WTC11 (cell line): ENCODE measurements around the gene CD200R1. TPM values are rescaled to one million over a fixed set of nuclear protein-coding genes. Genes with fewer than 3 reads are reported as not detected.

Source experiments
- AFF4 ChIP-seq: sonication (generic); formaldehyde crosslinking; IDR thresholded peaks from 2 replicates; pipeline ENCODE4 v1.8.1; 2023; ENCODE audit warnings: mild to moderate bottlenecking, missing genetic modification reagents, borderline replicate concordance
- CDX4 ChIP-seq: fragments of 250-450 bp; sonication (Bioruptor Pico); IDR thresholded peaks from 2 replicates; pipeline ENCODE4 v1.9.0; 2021; ENCODE audit warnings: moderate library complexity, mild to moderate bottlenecking, inconsistent platforms, borderline replicate concordance
- CREB1 ChIP-seq: sonication (generic); formaldehyde crosslinking; IDR thresholded peaks from 2 replicates; pipeline ENCODE4 v1.8.0; 2023; ENCODE audit warnings: mild to moderate bottlenecking, missing genetic modification reagents
- CTCF ChIP-seq: fragments of 200-600 bp; IDR thresholded peaks from 2 replicates; pipeline ENCODE4 v1.8.0; 2022; ENCODE audit warnings: antibody characterized with exemption
- E2F4 ChIP-seq: sonication (generic); formaldehyde crosslinking; IDR thresholded peaks from 2 replicates; pipeline ENCODE4 v1.8.1; 2022; ENCODE audit warnings: low read depth, mild to moderate bottlenecking, moderate library complexity, missing genetic modification reagents, borderline replicate concordance
- ETV6 ChIP-seq: sonication (generic); formaldehyde crosslinking; IDR thresholded peaks from 2 replicates; pipeline ENCODE4 v1.8.1; 2022; ENCODE audit warnings: mild to moderate bottlenecking, missing genetic modification reagents
- GTF2I ChIP-seq: fragments of 250-450 bp; sonication (Bioruptor Pico); conservative IDR thresholded peaks from 2 replicates; pipeline ENCODE4 v1.4.0; 2021; ENCODE audit warnings: mild to moderate bottlenecking
- MLX ChIP-seq: sonication (generic); formaldehyde crosslinking; IDR thresholded peaks from 2 replicates; pipeline ENCODE4 v1.8.1; 2023; ENCODE audit warnings: mild to moderate bottlenecking, missing genetic modification reagents, moderate library complexity
- NR2C2 ChIP-seq: sonication (generic); formaldehyde crosslinking; IDR thresholded peaks from 2 replicates; pipeline ENCODE4 v1.8.0; 2022; ENCODE audit warnings: mild to moderate bottlenecking, missing genetic modification reagents
- PRRX2 ChIP-seq: fragments of 250-450 bp; sonication (Bioruptor Pico); IDR thresholded peaks from 2 replicates; pipeline ENCODE4 v1.8.0; 2021; ENCODE audit warnings: mild to moderate bottlenecking
- SMAD3 ChIP-seq: sonication (generic); formaldehyde crosslinking; IDR thresholded peaks from 2 replicates; pipeline ENCODE4 v1.8.0; 2022; ENCODE audit warnings: missing genetic modification reagents, mild to moderate bottlenecking, borderline replicate concordance
- SMAD4 ChIP-seq: sonication (generic); formaldehyde crosslinking; IDR thresholded peaks from 2 replicates; pipeline ENCODE4 v1.8.0; 2022; ENCODE audit warnings: mild to moderate bottlenecking, missing genetic modification reagents
- TCF7 ChIP-seq: sonication (generic); formaldehyde crosslinking; IDR thresholded peaks from 2 replicates; pipeline ENCODE4 v1.8.0; 2022; ENCODE audit warnings: mild to moderate bottlenecking, low read depth, missing genetic modification reagents, moderate library complexity
- TEAD4 ChIP-seq: sonication (generic); formaldehyde crosslinking; IDR thresholded peaks from 2 replicates; pipeline ENCODE4 v1.8.0; 2022; ENCODE audit warnings: mild to moderate bottlenecking, missing genetic modification reagents
- ZNF138 ChIP-seq: sonication (generic); formaldehyde crosslinking; conservative IDR thresholded peaks from 2 replicates; pipeline ENCODE4 v1.8.1; 2022; ENCODE audit warnings: mild to moderate bottlenecking, moderate library complexity, missing genetic modification reagents
- ZNF219 ChIP-seq: sonication (generic); formaldehyde crosslinking; IDR thresholded peaks from 2 replicates; pipeline ENCODE4 v1.8.0; 2023; ENCODE audit warnings: missing genetic modification reagents, mild to moderate bottlenecking, borderline replicate concordance
- ZNF232 ChIP-seq: sonication (generic); formaldehyde crosslinking; IDR thresholded peaks from 2 replicates; pipeline ENCODE4 v1.8.0; 2022; ENCODE audit warnings: mild to moderate bottlenecking, missing genetic modification reagents
- ZNF281 ChIP-seq: sonication (generic); formaldehyde crosslinking; IDR thresholded peaks from 2 replicates; pipeline ENCODE4 v1.8.0; 2023; ENCODE audit warnings: mild to moderate bottlenecking, missing genetic modification reagents
- ZNF317 ChIP-seq: sonication (generic); formaldehyde crosslinking; IDR thresholded peaks from 2 replicates; pipeline ENCODE4 v1.8.1; 2023; ENCODE audit warnings: low read depth, mild to moderate bottlenecking, moderate library complexity, missing genetic modification reagents, borderline replicate concordance
- ZNF532 ChIP-seq: fragments of 250-450 bp; sonication (Bioruptor Pico); IDR thresholded peaks from 2 replicates; pipeline ENCODE4 v1.9.0; 2021; ENCODE audit warnings: mild to moderate bottlenecking, borderline replicate concordance
- total RNA-seq: library from RNA; stranded (reverse); gene quantifications from 3 replicates; pipeline ENCODE4 v1.2.3, GENCODE V29; 2021

The CD200R1 gene
- total RNA-seq, 1 experiment from 2014 or later: not detected

GRCh38 chr3:112990672-112991602, 16.0 kb upstream of the CD200R1 start, which contains the start of gene GTPBP8 (continued):
- TF ChIP-seq SMAD3 (no peak), SMAD4 (no peak), ZNF317 (CRISPR knock-in tag) (no peak), MLX (CRISPR knock-in tag) (no peak), ETV6 (CRISPR knock-in tag) (peak; percentile 19; the same call in 1 of the 2 replicates), ZNF232 (CRISPR knock-in tag) (no peak), AFF4 (CRISPR knock-in tag) (peak; percentile 65; the same call in 1 of the 2 replicates), ZNF532 (CRISPR knock-in tag) (no peak), CREB1 (CRISPR knock-in tag) (peak; percentile 77), E2F4 (no peak), PRRX2 (CRISPR knock-in tag) (0 out of 2 replicates have a peak, but pooled peaks have one; percentile 32), CDX4 (CRISPR knock-in tag) (no peak), TCF7 (no peak), CTCF (no peak), ZNF281 (CRISPR knock-in tag) (no peak), TEAD4 (CRISPR knock-in tag) (no peak), ZNF219 (no peak), GTF2I (no peak), NR2C2 (peak; percentile 27; the same call in 1 of the 2 replicates), ZNF138 (no peak)
